Type B pancreatic cell (in vitro differentiated cells): ENCODE data around the gene PALM. TPM values are rescaled to one million over a fixed set of nuclear protein-coding genes. Genes with fewer than 3 reads are reported as not detected.

Source experiments
- DNase-seq: peaks from one replicate; pipeline ENCODE4 v3.0.0; 2021; ENCODE audit warnings: mixed read lengths; ENCODE audit not compliant: unreplicated experiment; ENCODE audit errors: extremely low spot score
- H3K27ac Mint-ChIP-seq: 2 replicates; pipeline ENCODE4 v1.8.0; 2021; ENCODE audit warnings: mild to moderate bottlenecking, mixed read lengths
- H3K27me3 Mint-ChIP-seq: 2 replicates; pipeline ENCODE4 v1.8.0; 2021; ENCODE audit warnings: mixed read lengths
- H3K36me3 Mint-ChIP-seq: 2 replicates; pipeline ENCODE4 v1.8.0; 2021; ENCODE audit warnings: mixed read lengths
- H3K4me1 Mint-ChIP-seq: one replicate; pipeline ENCODE4 v1.8.0; 2021; ENCODE audit warnings: mixed read lengths; ENCODE audit not compliant: unreplicated experiment
- H3K4me3 Mint-ChIP-seq: 2 replicates; pipeline ENCODE4 v1.8.0; 2021; ENCODE audit warnings: mild to moderate bottlenecking, mixed read lengths
- H3K9me3 Mint-ChIP-seq: 2 replicates; pipeline ENCODE4 v1.8.0; 2021; ENCODE audit warnings: mixed read lengths
- CTCF ChIP-seq: fragments of 200-600 bp; sonication (generic); conservative IDR thresholded peaks from 2 replicates; pipeline ENCODE4 v1.5.0; 2021; ENCODE audit warnings: antibody characterized with exemption, mild to moderate bottlenecking
- total RNA-seq: library from RNA; stranded (reverse); gene quantifications from 2 replicates; pipeline ENCODE4 v1.2.1, GENCODE V29; 2021; ENCODE audit warnings: low replicate concordance

Gene PALM
- total RNA-seq, 1 donor from 2014 or later: 64.1 TPM

- H3K27me3 Mint-ChIP-seq: no peaks in the 10 kb centered on the region
- DNase-seq: no peak
- no peaks in the 10 kb centered on the region for H3K36me3 Mint-ChIP-seq
- H3K4me1 Mint-ChIP-seq: peaks cover 3% of the 10 kb centered on the region
- no peak for TF ChIP-seq CTCF
- no peaks in the 10 kb centered on the region for H3K9me3 Mint-ChIP-seq
- H3K27ac Mint-ChIP-seq: no peak overlapping the region
- H3K4me3 Mint-ChIP-seq: no peak overlapping the region
Measured at GRCh38 chr19:772063-772462, 63.3 kb downstream of the PALM start.

GRCh38 chr19:772730-773436 is 64.1 kb downstream of the PALM start:
- no peak overlapping the region for H3K27ac Mint-ChIP-seq
- H3K4me1 Mint-ChIP-seq: peaks cover 3% of the 10 kb centered on the region

GRCh38 chr19:776549-776948 is 67.8 kb downstream of the PALM start:
- no peak overlapping the region for H3K4me3 Mint-ChIP-seq
- TF ChIP-seq CTCF: no peak
- H3K27ac Mint-ChIP-seq: peak overlapping the region; percentile 34
- peaks cover 5% of the 10 kb centered on the region for H3K4me1 Mint-ChIP-seq
- no peaks in the 10 kb centered on the region for H3K9me3 Mint-ChIP-seq
- H3K36me3 Mint-ChIP-seq: no peaks in the 10 kb centered on the region
- no peaks in the 10 kb centered on the region for H3K27me3 Mint-ChIP-seq
- DNase-seq: no peak

More at GRCh38 chr19:772730-773436, 64.1 kb downstream of the PALM start:
- no peak overlapping the region for H3K4me3 Mint-ChIP-seq
- TF ChIP-seq CTCF: no peak
- no peak for DNase-seq
- H3K9me3 Mint-ChIP-seq: no peaks in the 10 kb centered on the region
- H3K36me3 Mint-ChIP-seq: no peaks in the 10 kb centered on the region
- no peaks in the 10 kb centered on the region for H3K27me3 Mint-ChIP-seq

- H3K4me1 Mint-ChIP-seq: peaks cover 16% of the 10 kb centered on the region
- H3K36me3 Mint-ChIP-seq: no peaks in the 10 kb centered on the region
- H3K27ac Mint-ChIP-seq: peak overlapping the region; percentile 78
- DNase-seq: peak; percentile 68
- no peaks in the 10 kb centered on the region for H3K27me3 Mint-ChIP-seq
- H3K9me3 Mint-ChIP-seq: no peaks in the 10 kb centered on the region
- H3K4me3 Mint-ChIP-seq: peak overlapping the region; percentile 64
- TF ChIP-seq CTCF: no peak
Measured at GRCh38 chr19:778910-779653, 70.3 kb downstream of the PALM start.

GRCh38 chr19:780935-781334 is 72.2 kb downstream of the PALM start:
- no peak for TF ChIP-seq CTCF
- no peak overlapping the region for H3K4me3 Mint-ChIP-seq
- H3K9me3 Mint-ChIP-seq: no peaks in the 10 kb centered on the region
- no peak overlapping the region for H3K27ac Mint-ChIP-seq
- H3K4me1 Mint-ChIP-seq: peaks cover 16% of the 10 kb centered on the region
- no peaks in the 10 kb centered on the region for H3K27me3 Mint-ChIP-seq
- H3K36me3 Mint-ChIP-seq: no peaks in the 10 kb centered on the region
- no peak for DNase-seq
